Body of pancreas (tissue), 4 donors: Measurements from ENCODE around the gene MUC5AC.

Source experiments
- POLR2A ChIP-seq, 3 donors: fragments of 450-650 bp; IDR thresholded peaks; one replicate each; pipeline ENCODE4 v1.6.1; 2016; ENCODE audit warnings: antibody characterized with exemption in 3 of 3, mild to moderate bottlenecking in 2 of 3
- TF ChIP-seq, protein P1 (sequence below), 7 experiments: fragments of 450-650 bp in 4 of 7; fragments of 200-600 bp in 3 of 7; sonication (generic) in 3 of 7; IDR thresholded peaks; one replicate each; pipeline ENCODE4 v1.5.1; 2016 to 2019; ENCODE audit warnings: antibody characterized with exemption in 7 of 7

DNA sequence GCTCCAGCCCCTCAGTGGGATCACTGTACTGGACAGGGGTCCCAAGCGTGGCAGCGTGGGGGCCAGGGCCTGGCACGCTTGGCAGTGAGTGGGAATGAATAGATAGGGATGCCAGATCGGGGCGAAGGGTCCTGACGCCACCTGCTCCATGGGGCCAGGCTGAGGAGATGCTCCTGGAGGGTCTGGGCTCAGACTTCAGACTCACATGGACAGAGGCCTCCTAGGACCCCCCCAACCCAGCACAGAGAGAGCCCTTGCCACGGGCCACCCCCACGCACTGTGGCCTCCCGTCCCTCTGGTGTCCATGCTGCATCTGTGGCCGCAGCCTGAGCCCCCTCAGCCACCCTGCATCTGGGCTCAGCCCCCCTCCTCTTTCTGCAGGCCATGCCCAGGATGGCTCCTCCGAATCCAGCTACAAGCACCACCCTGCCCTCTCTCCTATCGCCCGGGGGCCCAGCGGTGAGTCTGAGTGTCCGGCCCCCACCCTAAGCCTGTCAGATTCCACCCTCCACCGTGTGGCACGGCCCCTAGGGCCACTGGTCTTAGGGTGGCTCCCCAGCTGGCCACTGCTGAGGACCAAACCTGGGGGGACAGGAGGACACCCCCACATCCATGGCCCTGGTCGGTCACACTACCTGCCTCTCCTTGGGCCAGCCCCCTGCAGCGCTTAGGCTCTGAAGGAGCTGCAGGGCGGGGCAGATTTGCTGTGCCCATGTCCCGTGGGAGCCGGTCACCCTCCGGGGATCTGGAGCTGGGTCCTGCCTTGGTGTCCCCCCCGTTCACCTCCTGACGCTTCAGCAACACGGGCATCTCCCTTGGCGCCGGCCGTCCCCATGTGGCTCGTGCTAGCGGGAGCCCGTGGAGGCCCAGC is 2.7 kb downstream of the MUC5AC start:
- TF ChIP-seq, protein P1, sequence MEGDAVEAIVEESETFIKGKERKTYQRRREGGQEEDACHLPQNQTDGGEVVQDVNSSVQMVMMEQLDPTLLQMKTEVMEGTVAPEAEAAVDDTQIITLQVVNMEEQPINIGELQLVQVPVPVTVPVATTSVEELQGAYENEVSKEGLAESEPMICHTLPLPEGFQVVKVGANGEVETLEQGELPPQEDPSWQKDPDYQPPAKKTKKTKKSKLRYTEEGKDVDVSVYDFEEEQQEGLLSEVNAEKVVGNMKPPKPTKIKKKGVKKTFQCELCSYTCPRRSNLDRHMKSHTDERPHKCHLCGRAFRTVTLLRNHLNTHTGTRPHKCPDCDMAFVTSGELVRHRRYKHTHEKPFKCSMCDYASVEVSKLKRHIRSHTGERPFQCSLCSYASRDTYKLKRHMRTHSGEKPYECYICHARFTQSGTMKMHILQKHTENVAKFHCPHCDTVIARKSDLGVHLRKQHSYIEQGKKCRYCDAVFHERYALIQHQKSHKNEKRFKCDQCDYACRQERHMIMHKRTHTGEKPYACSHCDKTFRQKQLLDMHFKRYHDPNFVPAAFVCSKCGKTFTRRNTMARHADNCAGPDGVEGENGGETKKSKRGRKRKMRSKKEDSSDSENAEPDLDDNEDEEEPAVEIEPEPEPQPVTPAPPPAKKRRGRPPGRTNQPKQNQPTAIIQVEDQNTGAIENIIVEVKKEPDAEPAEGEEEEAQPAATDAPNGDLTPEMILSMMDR (IDR thresholded peaks at IDR 0.05): no peak
- TF ChIP-seq POLR2A (IDR thresholded peaks at IDR 0.05): no peak
